Fibroblast of gingiva (primary cell): Measurements from ENCODE around the gene LRP11.

Source experiments
- DNase-seq: peaks from one replicate; pipeline ENCODE4 v3.0.0-alpha.2; 2011; ENCODE audit warnings: low read depth

Gene LRP11

DNA sequence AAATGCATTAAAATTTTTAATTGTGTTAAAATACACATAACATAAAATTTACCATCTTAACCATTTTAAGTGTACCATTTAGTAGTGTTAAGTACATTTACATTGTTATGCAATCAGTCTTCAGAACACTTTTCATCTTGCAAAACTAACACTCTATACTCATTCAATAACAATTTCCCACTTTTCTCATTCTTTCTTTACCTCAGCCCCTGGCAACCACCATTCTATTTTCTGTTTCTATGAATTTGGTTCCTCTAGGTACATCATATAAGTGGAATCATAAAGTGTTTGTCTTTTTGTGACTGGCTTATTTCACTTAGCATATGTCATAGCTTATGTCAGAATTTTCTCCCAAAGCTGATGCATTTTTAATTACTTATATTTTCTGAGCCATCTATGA, 82.4 kb downstream of the LRP11 start:
- no peak for DNase-seq

DNA sequence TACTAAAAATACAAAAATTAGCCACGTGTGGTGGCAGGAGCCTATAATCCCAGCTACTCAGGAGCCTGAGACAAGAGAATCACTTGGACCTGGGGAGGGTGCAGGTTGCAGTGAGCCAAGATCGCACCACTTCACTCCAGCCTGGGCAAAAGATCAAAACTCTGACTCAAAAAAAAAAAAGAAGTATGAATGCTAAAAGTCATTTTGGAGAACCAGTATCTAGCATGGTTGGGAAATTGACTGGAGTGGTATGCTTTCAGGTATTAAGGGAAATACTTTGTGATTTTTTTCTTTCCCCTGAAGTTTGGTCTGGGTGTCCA, 84.6 kb downstream of the LRP11 start:
- no peak for DNase-seq

DNA sequence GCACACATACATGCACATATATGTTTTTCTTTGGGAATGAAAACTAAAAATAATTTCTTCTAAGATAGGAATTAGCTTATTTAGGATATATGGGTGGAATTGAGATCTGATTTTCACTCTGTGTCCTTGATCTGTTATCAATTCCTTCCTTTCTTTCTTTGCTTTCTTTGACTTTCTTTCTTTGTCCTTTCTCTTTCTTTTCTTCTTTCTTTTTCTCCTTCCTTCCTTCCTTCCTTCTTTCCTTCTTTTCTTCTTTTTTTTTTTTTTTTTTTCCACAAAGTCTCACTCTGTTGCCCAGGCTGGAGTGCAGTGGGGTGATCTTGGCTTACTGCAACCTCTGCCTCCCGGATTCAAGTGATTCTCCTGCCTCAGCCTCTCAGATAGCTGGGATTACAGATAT, 86.5 kb downstream of the LRP11 start:
- DNase-seq: no peak

DNA sequence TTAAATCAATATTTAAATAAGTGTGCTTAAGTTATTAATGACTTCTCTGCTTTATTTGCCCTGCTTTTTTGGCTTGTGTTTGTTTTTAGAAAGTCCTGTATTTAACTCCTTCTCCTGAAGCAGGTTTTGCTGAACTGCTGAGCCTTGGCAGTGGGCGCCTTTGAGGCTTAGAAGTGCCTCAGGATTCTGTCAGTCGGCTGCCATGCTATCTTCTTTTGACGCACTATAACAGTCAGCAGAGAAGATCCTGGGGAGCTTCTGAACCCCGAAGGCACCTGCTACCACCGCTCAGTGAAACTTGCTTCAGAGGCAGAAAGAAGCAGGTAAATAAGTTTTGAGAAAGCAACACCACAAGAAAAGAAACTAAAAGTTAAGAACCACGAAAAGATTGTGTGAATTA, 92.2 kb downstream of the LRP11 start:
- DNase-seq: no peak

DNA sequence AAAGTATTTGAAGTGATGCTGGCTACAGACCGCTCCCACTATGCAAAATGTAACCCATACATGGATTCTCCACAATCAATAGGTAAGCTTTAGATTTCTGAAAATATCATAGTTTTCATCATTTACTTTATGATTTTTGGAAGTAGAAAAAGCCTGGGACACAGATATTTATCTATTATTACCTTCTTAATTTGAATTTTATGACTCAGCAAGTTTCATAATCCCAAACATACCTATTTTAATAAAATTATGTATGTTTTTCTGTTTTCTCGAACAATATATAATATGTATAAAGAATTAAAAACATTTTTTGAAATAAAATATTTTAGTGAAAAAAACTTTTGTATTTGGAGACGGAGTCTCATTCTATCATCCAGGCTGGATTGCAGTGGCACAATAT, 93.0 kb downstream of the LRP11 start:
- DNase-seq: no peak

DNA sequence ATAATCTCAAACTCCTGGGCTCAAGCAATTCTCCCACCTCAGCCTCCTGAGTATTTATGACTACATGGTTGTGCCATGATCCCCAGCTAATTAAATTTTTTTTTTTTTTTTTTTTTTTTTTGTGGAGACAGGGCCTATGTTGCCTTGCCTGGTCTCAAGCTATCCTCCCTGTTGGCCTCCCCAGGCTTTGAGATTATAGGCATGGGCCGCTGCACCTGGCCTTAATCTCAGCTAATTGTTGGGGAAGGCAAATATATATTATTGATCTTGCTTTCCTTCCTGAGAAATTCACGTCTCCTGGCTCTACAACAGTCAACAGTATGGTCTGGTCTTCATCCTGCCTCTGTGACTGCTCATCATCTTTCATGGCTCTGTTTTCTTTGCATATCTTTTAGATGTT, 94.5 kb downstream of the LRP11 start:
- no peak for DNase-seq
